ENCODE measurements around the gene STARD5.

Gene STARD5

GRCh38 chr15:81310480-81310879 lies 13.5 kb downstream of the STARD5 start:
- no peak for FAIRE-seq

DNA sequence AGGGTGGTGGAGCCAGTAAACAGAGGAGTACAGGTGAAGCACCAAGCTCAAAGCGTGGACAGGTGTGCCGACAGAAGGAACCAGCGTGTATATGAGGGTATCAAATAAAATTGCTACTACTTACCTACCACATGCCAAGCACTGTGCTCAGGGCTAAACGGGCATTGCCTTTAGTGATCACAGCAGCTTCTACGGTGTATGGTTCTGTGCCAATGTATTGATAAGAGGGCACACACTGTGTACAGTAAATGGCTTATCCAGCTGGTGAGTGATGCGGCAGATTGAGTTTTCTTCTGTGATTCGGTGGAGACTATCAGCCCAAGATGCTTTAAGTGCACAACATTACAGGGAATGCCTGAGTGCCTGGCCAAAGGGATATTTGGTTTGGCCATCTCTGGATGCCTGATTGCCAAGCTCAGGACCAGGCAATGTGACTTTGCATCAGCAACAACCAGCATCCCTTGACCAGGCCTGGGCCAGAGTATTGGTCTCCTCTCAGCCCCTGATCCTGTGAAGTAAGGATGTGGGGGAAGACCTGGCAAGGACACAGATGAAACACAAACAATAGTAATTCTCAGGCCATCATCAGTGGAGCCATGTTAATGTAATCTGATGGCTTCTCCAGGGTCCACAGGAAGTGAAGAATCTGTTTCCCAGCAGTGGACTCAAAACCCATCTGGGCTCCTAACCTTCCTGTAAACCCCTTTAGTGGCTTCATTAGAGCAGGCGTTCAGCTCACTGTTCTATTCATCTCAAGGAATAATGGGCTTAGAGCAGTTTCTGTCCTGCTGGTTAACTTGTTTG lies 14.1 kb downstream of the STARD5 start:
- no peak for FAIRE-seq

- FAIRE-seq = no peak
These were observed 15.7 kb downstream of the STARD5 start for GRCh38 chr15:81308260-81308659.

GRCh38 chr15:81304226-81304625 lies 19.7 kb downstream of the STARD5 start:
- no peak for FAIRE-seq

GRCh38 chr15:81303244-81304225 lies 20.4 kb downstream of the STARD5 start:
- no peak for FAIRE-seq

DNA sequence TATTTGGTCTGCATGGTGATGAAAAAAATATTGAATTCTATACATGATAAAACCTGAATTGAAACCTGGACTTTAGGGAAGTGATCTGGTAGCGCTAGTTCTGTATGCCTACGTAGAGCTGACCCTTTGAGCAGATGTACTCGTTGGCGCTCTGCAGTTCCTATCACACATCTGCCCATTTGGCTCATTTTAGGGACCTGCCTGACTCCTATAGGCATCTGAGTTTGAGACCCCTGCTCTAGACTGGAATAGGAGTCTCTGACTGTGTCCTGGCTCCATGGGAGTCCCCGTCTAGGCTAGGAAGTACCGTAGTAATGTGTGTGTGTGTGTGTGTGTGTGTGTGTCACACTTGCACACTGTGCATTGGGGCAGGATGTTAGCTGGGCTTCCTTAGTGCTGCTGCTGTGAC lies 21.2 kb downstream of the STARD5 start:
- no peak for FAIRE-seq

DNA sequence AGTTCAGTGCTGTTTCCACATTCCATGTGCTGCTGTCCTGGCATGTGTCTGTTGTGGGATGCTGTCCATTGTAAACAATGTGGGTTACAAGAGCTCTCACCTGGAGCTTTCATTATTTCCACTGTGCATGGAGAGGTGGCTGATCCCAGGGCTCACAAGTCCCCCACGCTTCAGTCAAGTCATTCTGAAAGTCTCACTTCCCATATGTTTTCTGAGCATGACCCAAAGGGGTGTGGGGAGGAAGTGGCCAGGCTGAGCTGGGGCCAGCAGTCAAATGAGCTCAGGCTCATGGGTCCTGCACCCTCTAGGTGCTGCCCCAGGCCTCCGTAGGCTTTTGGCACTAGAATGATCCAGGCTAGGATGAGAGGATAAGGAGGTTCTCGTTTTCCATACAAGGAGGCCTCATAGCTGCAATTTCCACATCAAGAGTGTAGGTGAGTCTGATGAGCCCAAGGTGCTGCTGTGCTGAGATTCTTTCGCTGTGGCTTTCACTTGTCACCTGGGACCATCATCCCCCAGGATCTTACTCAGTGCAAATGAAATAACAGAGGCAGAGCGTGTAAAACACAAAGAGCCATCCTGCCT lies 22.0 kb downstream of the STARD5 start:
- FAIRE-seq = no peak

- no peak for FAIRE-seq
These were observed 22.6 kb downstream of the STARD5 start for GRCh38 chr15:81301385-81301784.

DNA sequence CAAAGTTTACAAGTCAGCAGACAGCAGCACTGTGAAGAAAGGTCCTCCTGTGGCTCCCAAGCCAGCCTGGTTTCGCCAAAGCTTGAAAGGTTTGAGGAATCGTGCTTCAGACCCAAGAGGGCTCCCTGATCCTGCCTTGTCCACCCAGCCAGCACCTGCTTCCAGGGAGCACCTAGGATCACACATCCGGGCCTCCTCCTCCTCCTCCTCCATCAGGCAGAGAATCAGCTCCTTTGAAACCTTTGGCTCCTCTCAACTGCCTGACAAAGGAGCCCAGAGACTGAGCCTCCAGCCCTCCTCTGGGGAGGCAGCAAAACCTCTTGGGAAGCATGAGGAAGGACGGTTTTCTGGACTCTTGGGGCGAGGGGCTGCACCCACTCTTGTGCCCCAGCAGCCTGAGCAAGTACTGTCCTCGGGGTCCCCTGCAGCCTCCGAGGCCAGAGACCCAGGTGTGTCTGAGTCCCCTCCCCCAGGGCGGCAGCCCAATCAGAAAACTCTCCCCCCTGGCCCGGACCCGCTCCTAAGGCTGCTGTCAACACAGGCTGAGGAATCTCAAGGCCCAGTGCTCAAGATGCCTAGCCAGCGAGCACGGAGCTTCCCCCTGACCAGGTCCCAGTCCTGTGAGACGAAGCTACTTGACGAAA lies 24.2 kb downstream of the STARD5 start:
- no peak for FAIRE-seq

- FAIRE-seq = no peak
These were observed 24.8 kb downstream of the STARD5 start for GRCh38 chr15:81299156-81299555.

DNA sequence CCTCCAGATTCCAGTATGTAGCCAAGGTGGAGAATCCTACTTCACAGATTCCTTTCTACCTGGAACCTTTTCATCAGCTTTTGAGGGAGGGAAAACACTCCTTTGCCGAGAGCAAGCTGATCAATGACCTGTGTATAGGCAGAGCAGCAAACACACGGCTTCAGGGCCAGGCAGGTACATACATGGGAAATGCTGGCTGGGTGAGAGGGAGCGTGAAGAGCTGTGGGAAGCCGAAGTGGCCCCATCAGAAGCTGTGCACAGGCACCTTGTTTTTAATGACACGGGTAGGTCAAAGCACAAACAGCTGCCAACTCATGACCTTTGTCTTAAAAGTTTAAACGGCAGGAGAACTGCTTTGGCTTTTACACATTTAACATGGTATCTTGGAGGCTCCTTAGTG lies 25.3 kb downstream of the STARD5 start:
- no peak for FAIRE-seq

GRCh38 chr15:81297603-81298575 lies 26.1 kb downstream of the STARD5 start:
- FAIRE-seq = no peak

DNA sequence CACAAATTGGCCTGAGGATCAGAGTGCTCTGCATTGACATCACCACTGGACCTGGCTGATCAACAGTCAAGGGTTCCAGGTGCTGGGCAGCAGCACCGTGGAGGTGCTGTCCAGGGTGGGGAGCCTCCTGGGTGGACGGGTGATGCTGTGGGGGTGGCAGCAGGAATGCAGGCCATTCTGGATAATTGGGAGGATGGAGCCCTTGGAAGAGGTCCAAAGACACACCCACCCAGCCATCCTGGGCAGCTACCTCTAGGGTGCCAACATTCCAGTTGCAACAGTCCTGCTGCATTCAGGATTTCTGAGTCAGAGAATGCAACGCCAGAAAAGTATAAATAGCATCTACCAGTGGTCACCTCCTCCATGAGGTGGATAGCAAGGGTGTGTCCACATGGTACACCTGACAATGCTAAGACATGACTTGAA lies 26.8 kb downstream of the STARD5 start:
- FAIRE-seq = no peak

DNA sequence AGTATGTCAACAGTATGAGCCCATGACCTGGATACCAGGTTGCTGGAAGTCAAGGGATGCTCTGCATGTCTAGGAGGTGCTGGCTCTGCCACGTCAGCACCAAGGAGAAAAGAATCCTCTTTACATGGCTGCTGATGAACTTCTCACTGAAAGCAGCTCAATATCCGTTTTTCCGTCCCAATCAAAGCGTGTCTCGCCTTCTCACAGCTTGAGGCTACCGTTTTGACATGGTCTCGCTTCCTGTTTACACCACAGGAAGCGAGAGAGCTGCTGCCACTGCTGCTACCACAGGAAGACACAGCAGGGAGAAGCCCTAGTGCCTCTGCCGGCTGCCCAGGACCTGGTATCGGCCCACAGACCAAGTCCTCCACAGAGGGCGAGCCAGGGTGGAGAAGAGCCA lies 27.3 kb downstream of the STARD5 start:
- FAIRE-seq = no peak

DNA sequence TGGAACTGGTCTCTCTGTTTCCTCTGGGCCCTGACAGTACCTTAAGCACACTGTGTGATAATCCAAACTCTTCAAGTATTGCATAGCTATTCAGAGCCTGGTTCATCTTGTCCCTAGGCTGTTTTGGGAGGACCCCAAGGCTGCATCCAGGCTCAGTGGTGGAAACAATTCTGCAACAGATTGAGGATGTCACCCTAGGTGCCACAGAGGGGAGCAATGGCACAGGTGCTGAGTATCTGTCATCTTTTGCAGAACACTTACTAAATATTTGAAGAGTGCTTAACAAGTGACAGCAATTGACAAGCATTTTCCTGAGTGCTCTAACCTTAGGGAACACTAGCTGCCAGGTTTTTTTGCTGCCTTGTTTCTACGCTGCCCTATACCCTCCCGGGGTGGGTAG lies 27.8 kb downstream of the STARD5 start:
- no peak for FAIRE-seq

DNA sequence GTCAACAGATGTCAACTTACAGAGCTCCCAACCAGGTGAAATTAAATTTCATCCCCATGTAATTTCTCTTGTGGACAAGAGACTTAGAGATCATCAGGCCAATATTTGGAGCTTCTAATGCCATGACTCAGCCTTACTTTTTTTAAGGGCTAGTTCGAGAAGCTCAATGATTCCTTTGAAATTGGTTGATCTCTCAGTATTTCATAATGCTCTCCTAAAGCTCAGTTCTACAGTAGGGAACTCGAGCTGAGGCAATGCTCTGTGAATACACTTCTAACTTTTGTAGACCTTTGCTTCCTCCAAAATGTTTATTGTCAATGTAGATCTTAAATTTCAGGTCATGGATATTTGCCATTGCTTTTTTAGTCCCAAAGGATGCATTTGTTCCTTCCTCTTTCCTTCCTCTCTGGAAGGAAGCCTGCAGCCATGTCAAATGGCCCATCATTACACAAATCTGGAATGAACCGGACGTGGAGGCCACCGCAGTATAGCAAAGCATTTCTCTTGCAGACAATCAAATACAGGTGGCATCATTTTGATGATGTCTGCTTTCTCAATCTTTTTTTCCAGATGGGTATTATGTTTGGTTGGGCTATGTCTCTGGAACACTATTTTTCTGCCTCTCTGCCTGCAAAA lies 28.3 kb downstream of the STARD5 start:
- FAIRE-seq = no peak

- no peak for FAIRE-seq
These were observed 29.4 kb downstream of the STARD5 start for GRCh38 chr15:81294516-81294880.

DNA sequence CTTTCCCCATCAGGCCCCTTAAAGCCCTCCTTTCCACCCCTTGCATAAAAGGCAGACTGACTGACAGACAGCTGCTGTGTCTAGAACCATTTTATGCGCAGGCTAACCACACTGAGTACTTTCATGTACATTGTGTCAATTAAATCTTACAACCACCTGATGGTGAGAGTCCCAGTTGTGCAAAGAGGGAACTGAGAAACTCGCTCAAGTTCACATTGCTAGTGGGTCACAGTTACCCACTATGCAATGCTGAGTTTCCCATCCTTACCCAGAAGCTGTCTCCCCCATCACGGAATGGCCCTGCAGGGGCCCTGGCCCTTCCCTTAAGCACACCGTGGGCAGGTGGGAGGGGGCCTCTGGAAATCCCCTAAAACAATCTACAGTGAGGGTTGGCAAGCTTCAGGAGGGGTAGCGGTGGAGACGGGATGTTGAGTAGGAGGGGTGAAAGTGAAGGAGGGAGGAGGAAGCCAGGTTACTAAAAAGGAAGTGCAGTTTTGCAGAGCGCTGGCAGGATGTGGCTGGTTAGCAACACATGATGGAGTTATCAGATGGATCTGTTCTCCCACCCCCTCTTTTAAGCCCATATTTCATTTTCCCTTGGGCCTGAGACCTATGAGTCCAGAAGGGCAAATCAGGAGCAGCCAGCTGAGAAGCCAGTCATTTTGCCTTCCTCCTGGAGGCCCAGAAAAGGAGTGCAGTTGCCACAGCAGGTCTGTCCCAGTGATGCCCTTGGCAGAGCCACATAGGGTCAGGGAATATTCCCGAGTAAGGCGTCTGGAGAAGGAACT lies 30.0 kb downstream of the STARD5 start:
- FAIRE-seq = no peak

DNA sequence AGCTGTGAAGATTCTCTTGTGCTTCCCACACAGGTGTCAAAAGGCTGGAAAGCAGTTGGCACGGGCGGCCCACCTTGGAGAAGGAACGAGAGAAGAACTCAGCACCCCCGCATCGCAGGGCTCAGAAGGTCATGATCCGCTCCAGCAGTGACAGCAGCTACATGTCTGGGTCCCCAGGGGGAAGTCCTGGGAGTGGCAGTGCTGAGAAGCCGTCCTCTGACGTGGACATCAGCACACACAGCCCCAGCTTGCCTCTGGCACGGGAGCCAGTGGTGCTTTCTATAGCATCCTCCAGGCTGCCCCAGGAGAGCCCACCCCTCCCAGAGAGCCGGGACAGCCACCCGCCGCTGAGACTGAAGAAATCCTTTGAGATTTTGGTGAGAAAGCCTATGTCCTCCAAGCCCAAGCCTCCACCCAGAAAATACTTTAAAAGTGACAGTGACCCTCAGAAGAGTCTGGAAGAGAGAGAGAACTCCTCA lies 31.4 kb downstream of the STARD5 start:
- FAIRE-seq = no peak

DNA sequence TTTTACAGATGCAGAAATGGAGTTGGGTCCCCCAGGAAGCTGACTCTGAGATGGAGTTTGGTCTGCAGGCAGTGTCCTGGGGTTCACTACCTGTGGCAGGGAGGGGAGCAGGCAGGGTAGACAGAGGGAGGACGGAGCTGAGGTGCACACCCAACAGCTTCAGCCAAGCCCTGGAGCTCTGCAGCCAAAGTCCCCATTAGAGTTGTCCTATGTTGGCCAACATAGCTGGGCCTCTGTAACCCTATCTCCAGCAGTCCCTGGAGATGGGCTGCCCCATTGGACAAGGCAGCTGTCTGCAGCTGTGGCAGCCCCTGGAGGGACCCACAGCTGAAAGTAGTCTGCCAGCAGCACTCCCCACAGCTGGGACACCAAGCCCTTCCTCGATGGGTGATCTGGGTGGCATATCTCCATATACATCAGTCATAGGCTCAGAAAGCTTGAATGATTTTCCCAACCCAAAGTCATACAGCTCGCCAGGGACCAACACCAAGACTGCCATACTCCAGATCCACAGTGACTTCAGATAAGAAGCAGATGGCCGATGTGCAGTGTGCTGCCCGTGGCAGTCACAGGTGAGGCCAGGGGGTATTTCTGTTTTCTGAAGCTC lies 31.9 kb downstream of the STARD5 start:
- FAIRE-seq = no peak
